HG02981 (cell line): ENCODE results near the gene COQ8B.

Experiments
- ATAC-seq: cut with Tn5 transposase; IDR thresholded peaks from one replicate; pipeline ENCODE4 v1.9.1; 2021; ENCODE audit warnings: mild to moderate bottlenecking, moderate library complexity; ENCODE audit not compliant: unreplicated experiment

The COQ8B gene

DNA sequence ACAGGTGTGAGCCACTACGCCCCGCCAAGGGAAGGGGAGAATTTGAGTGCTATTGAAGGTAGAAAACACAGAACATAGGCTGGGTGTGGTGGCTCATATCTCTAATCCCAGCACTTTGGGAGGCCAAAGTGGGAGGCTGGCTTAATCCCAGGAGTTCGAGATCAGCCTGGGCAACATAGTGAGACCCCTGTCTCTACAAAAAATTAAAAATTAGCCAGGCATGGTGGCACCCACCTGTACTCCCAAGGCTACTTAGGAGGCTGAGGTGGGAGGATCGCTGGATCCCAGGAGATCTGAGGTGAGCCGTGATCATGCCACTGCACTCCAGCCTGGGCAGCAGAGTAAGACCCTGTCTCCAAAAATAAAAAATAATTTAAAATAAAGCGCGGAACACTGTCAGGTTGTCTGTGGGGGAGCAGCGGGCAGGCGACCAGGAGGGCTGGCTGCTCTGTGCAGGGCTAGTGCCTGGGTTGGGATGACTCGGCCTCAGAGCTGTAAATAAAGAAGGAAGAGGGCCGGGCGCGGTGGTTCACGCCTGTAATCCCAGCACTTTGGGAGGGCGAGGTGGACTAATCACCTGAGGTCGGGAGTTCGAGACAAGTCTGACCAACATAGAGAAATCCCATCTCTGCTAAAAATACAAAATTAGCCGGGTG lies 74.5 kb downstream of the COQ8B start:
- no peak for ATAC-seq
